KBM-7 (cell line): Measurements from ENCODE around the gene GPR39.
A peak's percentile ranks its signal among the peaks of the same experiment; 100 is the strongest.
"Not testable (repeated sequence)": the region's sequence is repeated elsewhere in the genome, so short reads cannot be mapped to it uniquely, and the experiment has no call there.

Source experiments
- DNase-seq: peaks from one replicate; pipeline ENCODE4 v3.0.0-alpha.2; 2015
- in situ Hi-C: fragments of 300-500 bp; cut with MboI; formaldehyde crosslinking; loops from 2 replicates; pipeline ENCODE4 v1.14.3; 2020; ENCODE audit warnings: low sequenced_read_pairs, low pct_unique_long_range_greater_than_20kb, mixed read lengths

GPR39 gene

DNA sequence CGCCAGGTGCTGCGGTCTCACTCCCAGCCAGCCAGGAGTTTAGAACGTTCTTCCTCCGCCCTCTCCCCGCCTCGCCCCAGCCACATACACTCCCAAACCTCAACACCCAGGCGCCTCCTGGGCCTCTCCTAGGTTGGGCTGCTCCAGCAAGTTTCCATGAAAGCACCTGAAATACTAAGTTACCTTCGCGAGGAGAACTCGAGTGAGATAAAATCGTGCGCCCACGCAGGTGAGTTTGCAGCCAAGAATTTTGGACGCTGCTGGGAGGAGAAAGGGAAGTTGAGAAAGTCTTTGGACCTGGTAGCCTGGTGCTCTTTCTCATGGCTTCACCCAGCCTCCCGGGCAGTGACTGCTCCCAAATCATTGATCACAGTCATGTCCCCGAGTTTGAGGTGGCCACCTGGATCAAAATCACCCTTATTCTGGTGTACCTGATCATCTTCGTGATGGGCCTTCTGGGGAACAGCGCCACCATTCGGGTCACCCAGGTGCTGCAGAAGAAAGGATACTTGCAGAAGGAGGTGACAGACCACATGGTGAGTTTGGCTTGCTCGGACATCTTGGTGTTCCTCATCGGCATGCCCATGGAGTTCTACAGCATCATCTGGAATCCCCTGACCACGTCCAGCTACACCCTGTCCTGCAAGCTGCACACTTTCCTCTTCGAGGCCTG, at the start of gene GPR39:
GPR39 (plus strand) TSS at position 83 of the 673 bp plus-strand sequence.
- in situ Hi-C loops = no loop called here
- DNase-seq = no peak

GRCh38 chr2:132368191-132368590, 48.4 kb upstream of the GPR39 start:
- in situ Hi-C loops = no loop called here
- no peak for DNase-seq

DNA sequence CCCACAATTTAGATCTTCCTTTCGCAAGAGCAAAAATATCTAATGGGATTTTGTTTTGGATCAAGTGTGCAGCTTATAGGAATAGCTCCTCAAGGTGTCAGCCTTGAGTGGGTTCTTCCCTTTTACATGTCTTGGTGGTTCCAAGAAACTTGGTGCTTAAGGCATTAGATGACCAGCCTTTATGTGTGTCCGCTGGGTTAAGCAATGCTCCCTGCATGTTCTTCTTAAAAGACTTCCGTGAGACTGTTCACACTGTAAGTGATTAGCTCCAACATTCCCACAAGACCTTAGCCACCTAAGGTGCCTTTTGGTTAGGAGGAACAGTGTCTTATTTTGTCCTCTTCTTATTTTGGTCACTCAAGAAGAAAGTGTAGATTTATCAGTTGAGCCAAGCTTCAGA, 44.3 kb upstream of the GPR39 start:
- DNase-seq = no peak
- in situ Hi-C loops = no loop called here

DNA sequence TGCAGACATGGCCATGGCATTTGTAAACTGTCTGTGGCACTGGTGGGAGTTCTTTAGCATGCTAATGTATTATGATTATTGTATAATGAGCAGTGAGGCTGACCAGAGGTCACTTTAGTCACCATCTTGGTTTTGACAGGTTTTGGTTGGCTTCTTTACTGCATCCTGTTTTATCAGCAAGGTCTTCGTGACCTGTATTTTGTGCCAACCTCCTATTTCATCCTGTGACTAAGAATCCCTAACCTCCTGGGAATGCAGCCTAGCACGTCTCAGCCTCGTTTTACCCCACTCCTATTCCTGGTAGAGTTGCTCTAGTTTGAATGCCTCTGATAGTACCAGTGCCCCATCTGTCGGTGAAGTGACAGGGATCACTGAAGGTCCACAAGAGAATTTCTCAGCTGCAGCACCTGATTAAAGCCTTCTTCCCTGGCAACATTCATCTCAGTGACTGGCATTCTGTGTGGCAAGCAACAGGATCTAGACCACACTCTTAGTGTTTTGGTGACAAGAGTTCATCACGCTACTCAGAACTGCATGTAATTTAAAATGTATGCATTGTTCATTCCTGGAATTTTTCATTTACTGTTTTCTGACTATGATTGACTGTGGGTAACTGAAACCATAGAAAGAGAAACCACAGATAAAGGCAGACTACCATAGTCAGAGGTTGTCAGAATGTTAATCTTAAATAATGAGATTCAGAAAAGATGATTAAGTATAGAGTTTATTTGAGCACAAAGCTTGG, 43.0 kb upstream of the GPR39 start:
- DNase-seq = no peak
- in situ Hi-C loops = no loop called here

DNA sequence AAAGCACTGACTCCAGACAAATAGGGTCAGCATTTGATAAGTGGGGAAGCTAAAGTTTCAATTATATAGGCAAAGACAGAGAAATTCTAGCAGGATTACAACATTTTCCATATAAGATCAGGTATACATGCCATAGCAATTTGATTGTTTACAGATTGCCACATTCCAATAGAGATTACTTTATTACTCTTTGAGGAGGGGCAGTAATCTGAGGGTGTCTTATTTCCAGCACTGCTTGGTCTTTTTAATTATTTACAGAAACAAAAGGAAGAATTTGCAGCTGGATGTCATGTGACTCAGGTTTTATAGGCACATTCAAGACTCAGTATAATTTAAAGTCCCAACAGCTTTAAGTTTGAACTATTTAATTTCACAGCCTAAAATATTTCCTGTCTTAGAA, 42.5 kb upstream of the GPR39 start:
- DNase-seq = no peak

GRCh38 chr2:132374551-132374950, 42.1 kb upstream of the GPR39 start:
- no peak for DNase-seq
- in situ Hi-C loops = no loop called here

More for the DNA sequence above, 42.5 kb upstream of the GPR39 start:
- in situ Hi-C loops = no loop called here

DNA sequence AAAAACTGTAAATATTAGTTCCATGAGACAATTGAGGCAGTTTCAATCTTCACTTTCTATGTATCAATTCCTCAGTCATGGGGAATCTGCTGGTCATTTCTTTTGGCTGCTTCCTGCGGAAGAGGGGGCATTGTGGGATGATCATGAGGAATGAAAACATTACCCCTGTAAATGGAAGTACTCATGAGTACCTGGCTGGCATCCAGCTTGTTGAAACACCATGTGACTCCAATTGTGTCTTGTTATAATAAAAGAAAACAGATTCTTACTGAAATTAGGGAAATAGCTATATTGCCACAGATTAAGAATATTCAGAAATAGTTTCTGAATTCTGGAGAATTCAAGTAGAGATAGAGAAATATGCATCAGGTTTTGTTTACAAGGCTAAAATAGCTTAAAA, 41.6 kb upstream of the GPR39 start:
- DNase-seq = no peak
- in situ Hi-C loops = no loop called here

DNA sequence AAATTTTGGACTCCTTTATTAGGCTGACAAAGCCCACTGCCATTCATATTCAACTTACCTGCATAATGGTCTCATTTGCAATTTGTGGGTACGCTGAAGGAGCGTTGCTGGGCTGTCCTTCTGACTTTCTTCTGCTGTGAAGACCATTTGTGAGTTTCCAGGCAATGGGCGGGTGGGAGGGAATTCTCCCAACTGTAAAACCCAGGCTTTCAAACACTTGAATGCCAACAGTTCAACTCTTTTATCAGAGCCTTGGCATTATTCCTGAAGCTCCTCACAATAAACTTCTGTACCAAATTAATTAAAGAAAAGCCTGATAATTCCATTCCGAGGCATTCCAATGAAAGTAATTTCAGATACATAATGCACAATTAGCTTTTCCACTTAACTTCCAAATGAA, 35.2 kb upstream of the GPR39 start:
- in situ Hi-C loops = no loop called here

GRCh38 chr2:132383956-132384355, 32.6 kb upstream of the GPR39 start:
- in situ Hi-C loops = no loop called here
- DNase-seq = no peak

More for the DNA sequence above, 35.2 kb upstream of the GPR39 start:
- DNase-seq = no peak

DNA sequence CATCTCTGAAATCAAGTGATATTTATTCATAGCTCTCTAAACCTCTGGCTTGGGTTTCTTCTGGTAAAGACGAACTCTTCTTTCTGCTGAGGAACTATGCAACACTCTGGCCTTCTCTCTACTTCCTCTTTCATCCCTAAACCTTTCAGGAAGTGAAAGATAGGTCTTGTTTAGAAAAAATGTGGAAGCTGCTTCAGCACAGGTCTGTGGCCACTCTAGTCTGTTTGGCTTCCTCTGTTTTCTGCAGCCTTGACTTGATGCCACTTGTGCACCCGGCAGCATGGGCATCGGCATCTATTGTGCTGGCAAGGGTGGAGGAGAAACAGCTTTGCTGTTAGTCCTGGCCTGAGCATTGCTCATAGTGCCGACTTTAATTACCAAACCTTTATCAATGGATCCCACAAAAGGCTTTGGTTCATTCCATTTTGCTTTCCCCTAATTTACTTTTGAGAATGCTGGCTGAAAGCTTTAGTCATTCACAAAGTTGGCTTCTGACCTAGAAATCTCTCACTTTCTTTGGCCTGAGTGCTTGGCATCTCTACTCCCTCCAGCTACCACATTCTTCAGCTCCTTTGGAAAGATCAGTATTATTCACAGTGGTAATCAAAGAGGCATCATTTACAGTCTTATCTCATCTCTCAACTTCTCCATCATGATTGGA, 32.0 kb upstream of the GPR39 start:
- in situ Hi-C loops = no loop called here
- DNase-seq = peak; percentile 64

DNA sequence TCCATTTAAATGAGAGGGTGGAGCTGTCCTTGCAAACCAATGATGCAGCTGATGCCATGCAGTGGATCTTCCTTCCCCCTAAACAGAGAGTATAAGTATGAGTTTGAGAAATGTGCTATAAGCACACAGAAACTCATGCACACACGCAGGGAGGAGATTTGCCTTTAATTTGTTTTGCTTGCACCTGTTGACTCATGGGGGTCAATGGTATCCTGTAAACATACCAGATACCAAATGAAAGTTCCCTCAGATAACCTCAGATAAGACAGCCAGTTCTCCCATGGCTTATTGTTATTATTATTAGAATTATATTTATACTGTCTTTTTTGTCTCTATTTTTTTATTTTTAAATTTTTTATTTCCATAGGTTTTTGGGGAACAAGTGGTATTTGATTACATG, 29.5 kb upstream of the GPR39 start:
- in situ Hi-C loops = no loop called here
- no peak for DNase-seq

GRCh38 chr2:132390076-132390475, 26.5 kb upstream of the GPR39 start:
- in situ Hi-C loops = no loop called here
- no peak for DNase-seq

DNA sequence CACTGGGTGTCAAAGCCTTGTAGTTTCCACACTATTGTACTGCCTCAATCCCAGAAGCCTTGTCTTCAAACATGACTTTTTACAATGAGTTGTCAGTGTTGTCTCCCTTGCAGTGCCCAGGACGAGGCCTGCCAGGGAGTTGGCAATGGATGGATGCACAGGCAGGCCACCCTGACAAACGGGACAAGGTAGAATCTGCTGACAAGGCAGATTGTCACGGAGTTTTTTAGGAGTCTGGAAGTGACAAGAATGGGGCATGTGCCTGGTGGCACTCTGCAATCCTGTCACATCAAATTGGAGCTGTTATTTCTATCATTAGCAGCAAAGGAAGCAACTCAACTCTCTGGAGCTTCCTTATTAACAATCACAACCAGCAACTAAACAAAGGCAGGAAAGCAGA, 25.2 kb upstream of the GPR39 start:
- in situ Hi-C loops = no loop called here
- no peak for DNase-seq

GRCh38 chr2:132392221-132392620, 24.4 kb upstream of the GPR39 start:
- in situ Hi-C loops = no loop called here
- DNase-seq = no peak

GRCh38 chr2:132392879-132393278, 23.7 kb upstream of the GPR39 start:
- DNase-seq = no peak
- in situ Hi-C loops = no loop called here

DNA sequence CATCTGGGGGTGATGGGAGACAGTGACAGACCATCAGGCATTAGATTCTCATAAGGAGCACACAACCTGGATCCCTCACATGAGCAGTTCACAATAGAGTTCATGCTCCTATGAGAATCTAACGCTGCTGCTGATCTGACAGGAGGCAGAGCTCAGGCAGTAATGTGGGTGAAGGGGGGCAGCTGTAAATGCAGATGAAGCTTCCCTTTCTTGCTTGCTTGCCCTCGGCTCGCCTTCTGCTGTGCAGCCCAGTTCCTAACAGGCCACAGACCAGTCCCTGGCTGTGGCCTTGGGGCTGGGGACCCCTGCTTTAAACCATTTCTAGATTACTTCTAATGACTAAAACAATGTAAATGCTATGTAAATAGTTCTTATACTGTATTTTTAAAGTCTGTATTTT, 19.6 kb upstream of the GPR39 start:
- in situ Hi-C loops = not testable (repeated sequence)

GRCh38 chr2:132400169-132400900, 16.3 kb upstream of the GPR39 start:
- in situ Hi-C loops = no loop called here
- DNase-seq = no peak

More for the DNA sequence above, 19.6 kb upstream of the GPR39 start:
- DNase-seq = not testable (repeated sequence)

GRCh38 chr2:132400901-132401240, 15.7 kb upstream of the GPR39 start:
- no peak for DNase-seq
- in situ Hi-C loops = no loop called here

- in situ Hi-C loops = no loop called here
- DNase-seq = no peak
These were observed 15.3 kb upstream of the GPR39 start for GRCh38 chr2:132401326-132401725.

DNA sequence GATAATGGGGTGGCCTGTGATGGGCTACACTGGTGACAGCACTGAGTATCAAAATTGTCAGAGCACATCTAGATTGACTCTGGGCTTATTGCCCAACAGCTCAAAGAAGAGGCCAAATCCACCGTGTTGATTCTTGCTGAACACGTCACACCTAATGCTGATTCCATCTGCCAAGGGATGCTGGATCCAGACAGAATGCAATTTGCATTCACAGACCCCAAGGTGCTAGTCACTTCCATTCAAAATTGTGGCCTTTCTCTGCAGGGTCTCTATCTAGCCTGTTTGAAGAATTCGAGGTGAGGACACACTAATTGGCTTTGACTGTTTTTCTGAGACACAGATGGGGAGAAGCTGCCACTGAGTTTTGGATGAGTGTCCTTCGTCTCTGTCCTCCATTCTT, 13.5 kb upstream of the GPR39 start:
- in situ Hi-C loops = no loop called here
- no peak for DNase-seq
